Mucosa of descending colon (tissue), 3 donors: ENCODE results near the gene C20orf202. TPM values are rescaled to one million over a fixed set of nuclear protein-coding genes. Genes with fewer than 3 reads are reported as not detected.
"Not testable (repeated sequence)": the region's sequence is repeated elsewhere in the genome, so short reads cannot be mapped to it uniquely, and the experiment has no call there.

Source experiments
- ATAC-seq: fragments of 200-7000 bp; cut with Tn5 transposase; one replicate; pipeline ENCODE4 v1.9.1; 2020; ENCODE audit warnings: mild to moderate bottlenecking, moderate library complexity
- DNase-seq, 3 donors: peaks; one replicate each; pipeline ENCODE4 v3.0.0-alpha.2; 2020
- H3K36me3 ChIP-seq: fragments of 200-600 bp; one replicate; pipeline ENCODE4 v1.8.0; 2021; ENCODE audit warnings: low read depth, mild to moderate bottlenecking
- H3K4me1 ChIP-seq: fragments of 200-600 bp; one replicate; pipeline ENCODE4 v1.8.0; 2021; ENCODE audit warnings: low read depth, mild to moderate bottlenecking
- H3K4me3 ChIP-seq: fragments of 200-600 bp; one replicate; pipeline ENCODE4 v1.8.0; 2021; ENCODE audit warnings: mild to moderate bottlenecking
- H3K9me3 ChIP-seq: fragments of 200-600 bp; one replicate; pipeline ENCODE4 v1.8.0; 2021; ENCODE audit warnings: mild to moderate bottlenecking
- intact Hi-C, 2 donors: fragments of 100-400 bp; cut with DNase I in 1 of 2; cut with micrococcal nuclease in 1 of 2; formaldehyde crosslinking; loops; one replicate each; pipeline versions ENCODE4 v1.11.0 to v1.11.1; 2022; cut with DNase I, micrococcal nuclease
- total RNA-seq, 3 donors: library from RNA; stranded (reverse); fragmentation: NEBNext Ultra II Directional in 2 of 3; extraction: Animal tissue kit (Norgen Biotek cat#: 25700) in 2 of 3; gene quantifications; one replicate each; pipeline versions ENCODE4 v1.2.1 to v1.2.4, GENCODE V29; 2021 to 2023
- TF ChIP-seq, protein P1 (sequence below): fragments of 200-600 bp; IDR thresholded peaks from one replicate; pipeline ENCODE4 v1.8.0; 2022; ENCODE audit warnings: antibody characterized with exemption, mild to moderate bottlenecking
- donor health status: DM: no; HTN: no; CAD: no; lungs with moderate emphysema.
- donor health status: DM: no; HTN: no; CAD: no.
- donor health status: DM: no; HTN: yes; CAD: no.

The C20orf202 gene
- total RNA-seq, 3 donors from 2014 or later, result 0.23 to 0.48 TPM; not detected in 1

DNA sequence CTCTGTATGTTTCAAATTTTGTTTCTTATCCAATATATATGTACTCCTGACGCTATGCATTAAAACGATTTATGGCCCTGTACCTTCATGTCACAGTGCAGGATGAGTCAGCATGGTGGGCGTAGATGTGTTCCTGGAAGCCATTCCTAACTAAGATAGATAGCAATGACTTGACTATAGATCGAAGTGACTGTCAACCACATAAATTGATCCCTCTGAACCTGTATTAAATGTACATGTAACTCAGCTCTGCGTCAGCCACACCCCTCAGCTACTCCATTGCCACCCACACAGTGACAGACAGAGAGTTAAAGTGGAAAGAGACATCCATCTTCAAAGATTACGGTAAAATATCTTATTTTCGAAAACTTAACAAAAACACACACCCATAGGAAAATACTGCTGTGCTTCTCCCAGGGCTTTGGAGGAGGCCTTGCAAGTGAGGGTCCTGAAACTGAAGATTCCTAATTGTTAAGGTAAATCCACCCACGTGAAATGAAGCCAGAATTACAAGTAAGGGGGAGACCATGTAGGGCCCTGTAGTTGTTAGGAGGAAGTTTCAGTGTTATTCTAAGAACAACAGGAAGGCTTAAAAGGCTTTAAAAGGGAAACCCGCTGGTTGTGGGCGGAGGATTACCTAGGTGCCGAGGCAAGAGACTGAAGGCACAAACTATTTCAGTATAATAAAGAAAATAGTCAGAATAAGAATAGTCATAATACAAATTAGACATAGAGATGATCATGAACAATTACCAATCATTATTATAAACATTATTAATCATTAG, 12.3 kb downstream of the C20orf202 start:
- Histone ChIP-seq H3K36me3 (no peaks in the 10 kb centered on the region), H3K4me3 (no peak overlapping the region), H3K9me3 (no peaks in the 10 kb centered on the region), H3K4me1 (no peaks in the 10 kb centered on the region)
- TF ChIP-seq, protein P1, sequence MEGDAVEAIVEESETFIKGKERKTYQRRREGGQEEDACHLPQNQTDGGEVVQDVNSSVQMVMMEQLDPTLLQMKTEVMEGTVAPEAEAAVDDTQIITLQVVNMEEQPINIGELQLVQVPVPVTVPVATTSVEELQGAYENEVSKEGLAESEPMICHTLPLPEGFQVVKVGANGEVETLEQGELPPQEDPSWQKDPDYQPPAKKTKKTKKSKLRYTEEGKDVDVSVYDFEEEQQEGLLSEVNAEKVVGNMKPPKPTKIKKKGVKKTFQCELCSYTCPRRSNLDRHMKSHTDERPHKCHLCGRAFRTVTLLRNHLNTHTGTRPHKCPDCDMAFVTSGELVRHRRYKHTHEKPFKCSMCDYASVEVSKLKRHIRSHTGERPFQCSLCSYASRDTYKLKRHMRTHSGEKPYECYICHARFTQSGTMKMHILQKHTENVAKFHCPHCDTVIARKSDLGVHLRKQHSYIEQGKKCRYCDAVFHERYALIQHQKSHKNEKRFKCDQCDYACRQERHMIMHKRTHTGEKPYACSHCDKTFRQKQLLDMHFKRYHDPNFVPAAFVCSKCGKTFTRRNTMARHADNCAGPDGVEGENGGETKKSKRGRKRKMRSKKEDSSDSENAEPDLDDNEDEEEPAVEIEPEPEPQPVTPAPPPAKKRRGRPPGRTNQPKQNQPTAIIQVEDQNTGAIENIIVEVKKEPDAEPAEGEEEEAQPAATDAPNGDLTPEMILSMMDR, result no peak
- DNase-seq, result no peak
- intact Hi-C loops, result no loop called here
- no peak for ATAC-seq

DNA sequence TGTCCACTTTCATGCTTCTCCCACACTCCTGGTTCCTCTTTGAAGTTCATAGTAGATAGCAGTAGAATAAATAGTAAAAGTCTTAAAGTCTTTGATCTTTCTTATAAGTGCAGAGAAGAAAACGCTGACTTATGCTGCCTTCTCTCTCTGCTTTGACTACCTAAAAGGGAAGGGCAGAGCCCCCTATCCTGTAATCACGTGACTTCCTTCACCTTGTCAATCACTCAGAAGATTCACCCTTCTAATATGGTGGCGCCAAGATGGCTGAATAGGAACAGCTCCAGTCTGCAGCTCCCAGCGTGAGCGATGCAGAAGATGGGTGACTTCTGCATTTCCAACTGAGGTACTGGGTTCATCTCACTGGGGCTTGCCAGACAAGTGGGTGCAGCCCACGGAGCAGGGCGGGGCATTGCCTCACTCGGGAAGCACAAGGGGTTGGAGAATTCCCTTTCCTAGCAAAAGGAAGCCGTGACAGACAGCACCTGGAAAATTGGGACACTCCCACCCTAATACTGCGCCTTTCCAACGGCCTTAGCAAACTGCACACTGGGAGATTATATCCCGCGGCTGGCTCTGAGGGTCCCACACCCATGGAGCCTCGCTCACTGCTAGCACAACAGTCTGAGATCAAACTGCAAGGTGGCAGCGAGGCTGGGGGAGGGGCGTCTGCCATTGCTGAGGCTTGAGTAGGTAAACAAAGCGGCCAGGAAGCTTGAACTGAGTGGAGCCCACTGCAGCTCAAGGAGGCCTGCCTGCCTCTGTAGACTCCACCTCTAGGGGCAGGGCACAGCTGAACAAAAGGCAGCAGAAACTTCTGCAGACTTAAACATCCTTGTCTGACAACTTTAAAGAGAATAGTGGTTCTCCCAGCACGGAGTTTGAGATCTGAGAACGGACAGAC, 13.5 kb downstream of the C20orf202 start:
- DNase-seq, H3K36me3 ChIP-seq, intact Hi-C loops, H3K9me3 ChIP-seq, H3K4me3 ChIP-seq, H3K4me1 ChIP-seq, ATAC-seq: not testable (repeated sequence)

- ATAC-seq, DNase-seq, H3K36me3 ChIP-seq, intact Hi-C loops, H3K9me3 ChIP-seq, H3K4me3 ChIP-seq: not testable (repeated sequence)
- H3K4me1 ChIP-seq, result peaks cover 15% of the 10 kb centered on the region
These were observed 19.5 kb downstream of the C20orf202 start for GRCh38 chr20:1222750-1223149.

DNA sequence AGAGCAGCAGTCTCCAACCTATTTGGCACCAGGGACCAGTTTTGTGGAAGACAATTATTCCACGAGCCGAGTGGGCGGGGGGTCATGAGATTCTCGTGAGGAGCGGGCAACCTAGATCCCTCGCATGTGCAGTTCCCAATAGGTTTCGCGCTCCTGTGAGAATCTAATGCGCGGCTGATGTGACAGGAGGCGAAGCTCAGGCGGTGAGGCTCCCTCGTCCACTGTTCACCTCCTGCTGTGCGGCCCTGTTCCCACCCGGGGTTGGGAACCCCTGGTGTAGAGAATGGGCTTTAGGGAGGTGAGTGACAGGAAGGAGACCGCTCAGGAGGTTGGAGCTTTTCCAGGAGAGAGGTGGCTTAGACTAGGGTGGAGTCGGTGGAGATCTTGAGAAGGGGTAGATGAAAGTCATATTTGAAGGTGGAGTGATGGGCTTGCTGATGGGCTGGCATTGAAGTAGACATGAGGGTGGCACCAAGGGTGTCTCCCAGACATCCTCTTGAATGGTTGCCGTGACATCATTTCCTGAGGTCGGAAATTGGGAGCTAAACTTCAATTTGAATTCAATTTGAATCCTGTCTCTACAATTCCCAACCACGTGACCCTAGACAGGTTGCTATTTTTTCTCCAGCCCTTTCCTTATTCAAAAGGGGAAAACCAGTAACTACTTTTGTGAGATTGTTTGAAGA, 21.1 kb downstream of the C20orf202 start:
- TF ChIP-seq, protein P1, result no peak
- intact Hi-C loops, result no loop called here
- H3K4me1 ChIP-seq, result peaks cover 15% of the 10 kb centered on the region
- DNase-seq, result no peak
- ATAC-seq, result no peak
- H3K4me3 ChIP-seq, result no peak overlapping the region
- no peaks in the 10 kb centered on the region for H3K36me3 ChIP-seq
- no peaks in the 10 kb centered on the region for H3K9me3 ChIP-seq

GRCh38 chr20:1225263-1225782, 22.1 kb downstream of the C20orf202 start:
- H3K9me3 ChIP-seq, result no peaks in the 10 kb centered on the region
- ATAC-seq, result peak; percentile 65
- H3K4me1 ChIP-seq, result peaks cover 15% of the 10 kb centered on the region
- H3K4me3 ChIP-seq, result no peak overlapping the region
- TF ChIP-seq, protein P1, result no peak
- peak in 1 of 3 donors; percentile 86 for DNase-seq
- H3K36me3 ChIP-seq, result no peaks in the 10 kb centered on the region
- intact Hi-C loops, result no loop called here
